Esophagus squamous epithelium (tissue), 4 donors: Measurements from ENCODE around the gene SECTM1.

ENCODE experiments used
- POLR2A ChIP-seq, 4 donors: fragments of 450-650 bp; IDR thresholded peaks; one replicate each; pipeline ENCODE4 v1.6.1; 2017; ENCODE audit warnings: antibody characterized with exemption in 4 of 4, mild to moderate bottlenecking in 4 of 4, moderate library complexity in 3 of 4
- TF ChIP-seq, protein P1 (sequence below), 6 experiments: fragments of 450-650 bp in 4 of 6; fragments of 200-600 bp in 2 of 6; sonication (generic) in 2 of 6; IDR thresholded peaks; one replicate each; pipeline ENCODE4 v1.5.1; 2016 to 2019; ENCODE audit warnings: antibody characterized with exemption in 6 of 6, mild to moderate bottlenecking in 4 of 6, moderate library complexity in 4 of 6

DNA sequence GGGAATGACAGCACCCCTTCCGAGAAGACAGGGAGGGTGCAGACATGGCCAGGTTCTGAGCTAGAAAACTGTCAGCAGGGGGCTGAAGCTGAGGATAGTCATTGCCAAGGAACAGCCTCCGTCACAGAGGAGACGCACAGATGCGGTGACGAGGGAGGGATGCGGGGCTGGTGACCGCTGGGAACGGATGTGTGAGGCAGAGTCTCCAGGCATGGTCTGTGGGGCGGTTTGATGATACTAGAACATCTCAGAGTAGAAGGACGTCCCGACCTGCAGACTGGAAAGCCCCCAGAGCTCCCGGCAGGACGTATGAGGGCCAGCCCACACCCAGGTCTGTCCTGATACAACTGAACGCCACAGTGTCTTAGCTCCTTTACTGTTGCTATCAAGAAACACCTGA is 58.2 kb downstream of the SECTM1 start:
- TF ChIP-seq, protein P1, sequence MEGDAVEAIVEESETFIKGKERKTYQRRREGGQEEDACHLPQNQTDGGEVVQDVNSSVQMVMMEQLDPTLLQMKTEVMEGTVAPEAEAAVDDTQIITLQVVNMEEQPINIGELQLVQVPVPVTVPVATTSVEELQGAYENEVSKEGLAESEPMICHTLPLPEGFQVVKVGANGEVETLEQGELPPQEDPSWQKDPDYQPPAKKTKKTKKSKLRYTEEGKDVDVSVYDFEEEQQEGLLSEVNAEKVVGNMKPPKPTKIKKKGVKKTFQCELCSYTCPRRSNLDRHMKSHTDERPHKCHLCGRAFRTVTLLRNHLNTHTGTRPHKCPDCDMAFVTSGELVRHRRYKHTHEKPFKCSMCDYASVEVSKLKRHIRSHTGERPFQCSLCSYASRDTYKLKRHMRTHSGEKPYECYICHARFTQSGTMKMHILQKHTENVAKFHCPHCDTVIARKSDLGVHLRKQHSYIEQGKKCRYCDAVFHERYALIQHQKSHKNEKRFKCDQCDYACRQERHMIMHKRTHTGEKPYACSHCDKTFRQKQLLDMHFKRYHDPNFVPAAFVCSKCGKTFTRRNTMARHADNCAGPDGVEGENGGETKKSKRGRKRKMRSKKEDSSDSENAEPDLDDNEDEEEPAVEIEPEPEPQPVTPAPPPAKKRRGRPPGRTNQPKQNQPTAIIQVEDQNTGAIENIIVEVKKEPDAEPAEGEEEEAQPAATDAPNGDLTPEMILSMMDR (IDR thresholded peaks at IDR 0.05), result no peak
- no peak for TF ChIP-seq POLR2A (IDR thresholded peaks at IDR 0.05)
